Skeletal muscle satellite cell (primary cell): ENCODE data around the gene BCAR3.
"Not testable (repeated sequence)": the region's sequence is repeated elsewhere in the genome, so short reads cannot be mapped to it uniquely, and the experiment has no call there.

ENCODE experiments used
- H3K27me3 ChIP-seq: 2 replicates; pipeline ENCODE4 v1.7.0; 2013; ENCODE audit warnings: low read length; ENCODE audit not compliant: control insufficient read depth, insufficient read depth
- H3K36me3 ChIP-seq: 2 replicates; pipeline ENCODE4 v1.7.0; 2013; ENCODE audit warnings: mild to moderate bottlenecking, control low read depth, low read length; ENCODE audit not compliant: insufficient read depth
- H3K4me1 ChIP-seq: 2 replicates; pipeline ENCODE4 v1.7.0; 2013; ENCODE audit warnings: low read length; ENCODE audit not compliant: control insufficient read depth, insufficient read depth
- H3K4me2 ChIP-seq: 2 replicates; pipeline ENCODE4 v1.7.0; 2013; ENCODE audit warnings: mild to moderate bottlenecking, low read length
- H3K4me3 ChIP-seq: 2 replicates; pipeline ENCODE4 v1.7.0; 2013; ENCODE audit warnings: low read length
- H3K9ac ChIP-seq: 2 replicates; pipeline ENCODE4 v1.7.0; 2013; ENCODE audit warnings: mild to moderate bottlenecking, low read depth, low read length, moderate library complexity
- H3K9me3 ChIP-seq: replicated peaks from 2 replicates; pipeline ENCODE4 v1.7.0; 2013; ENCODE audit warnings: mild to moderate bottlenecking, control low read depth, low read length

The BCAR3 gene

DNA sequence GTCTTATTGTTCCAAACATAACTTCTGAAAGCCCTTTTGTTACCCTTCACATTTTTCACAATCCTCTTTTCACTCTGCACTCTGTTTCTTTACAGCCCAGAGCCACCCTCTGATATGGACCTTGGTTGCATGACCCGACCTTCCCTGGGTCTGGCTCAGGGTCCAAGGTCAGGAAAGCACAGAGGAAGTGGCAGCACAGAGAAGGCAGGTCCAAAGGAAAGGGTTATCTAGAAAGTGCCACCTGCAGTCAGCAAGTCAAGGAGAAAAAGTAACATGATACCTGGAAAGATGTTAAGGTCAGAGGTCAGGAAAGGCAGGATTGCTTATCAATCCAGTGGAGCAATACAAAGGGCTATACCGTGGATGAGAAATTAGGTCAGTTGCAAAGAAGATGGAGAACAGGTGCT is 18.4 kb downstream of the BCAR3 start:
- H3K4me3 ChIP-seq, result peak overlapping the region; percentile 48
- peaks cover 57% of the 10 kb centered on the region for H3K36me3 ChIP-seq
- peak overlapping the region; percentile 63 for H3K4me2 ChIP-seq
- H3K27me3 ChIP-seq, result no peaks in the 10 kb centered on the region
- H3K9ac ChIP-seq, result peak overlapping the region; percentile 47
- peaks cover 89% of the 10 kb centered on the region for H3K4me1 ChIP-seq
- no peaks in the 10 kb centered on the region for H3K9me3 ChIP-seq

DNA sequence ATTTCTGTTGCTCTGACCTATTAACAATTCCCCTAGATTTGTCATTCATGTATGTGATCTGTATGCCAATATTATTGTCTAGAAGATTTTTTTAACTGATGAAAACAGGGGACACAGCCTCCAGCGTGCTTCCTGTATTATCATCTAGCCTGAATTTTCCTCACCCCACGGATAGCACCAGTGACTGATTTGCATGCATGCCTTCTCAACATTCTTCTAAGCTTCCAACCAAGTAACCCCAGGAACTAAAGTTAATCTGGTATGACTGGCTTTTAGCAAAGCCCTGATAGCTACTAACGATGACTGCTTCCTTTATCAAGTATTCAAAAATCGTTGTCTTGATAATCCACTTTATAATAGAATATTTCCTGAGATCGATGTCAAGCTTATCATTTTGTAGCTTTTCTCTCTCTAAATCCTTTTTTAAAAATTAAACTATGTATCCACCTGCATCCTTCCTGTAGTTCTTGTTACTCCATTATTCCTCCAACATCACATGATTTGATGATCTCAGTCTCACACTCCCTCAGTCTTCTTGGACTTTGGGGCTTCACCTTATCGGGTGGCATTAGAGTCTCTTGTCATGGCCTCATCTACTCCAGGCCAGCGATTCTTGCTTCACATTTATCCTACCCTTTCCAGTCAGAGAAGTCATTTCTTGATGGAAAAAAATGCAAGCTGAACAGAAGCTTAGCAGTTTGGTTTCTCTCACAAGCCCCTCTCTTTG is 19.0 kb downstream of the BCAR3 start:
- Histone ChIP-seq H3K9me3 (no peaks in the 10 kb centered on the region), H3K4me2 (peak overlapping the region; percentile 63), H3K36me3 (peaks cover 56% of the 10 kb centered on the region), H3K27me3 (no peaks in the 10 kb centered on the region), H3K4me1 (peaks cover 88% of the 10 kb centered on the region), H3K9ac (peak overlapping the region; percentile 47), H3K4me3 (peak overlapping the region; percentile 48)

DNA sequence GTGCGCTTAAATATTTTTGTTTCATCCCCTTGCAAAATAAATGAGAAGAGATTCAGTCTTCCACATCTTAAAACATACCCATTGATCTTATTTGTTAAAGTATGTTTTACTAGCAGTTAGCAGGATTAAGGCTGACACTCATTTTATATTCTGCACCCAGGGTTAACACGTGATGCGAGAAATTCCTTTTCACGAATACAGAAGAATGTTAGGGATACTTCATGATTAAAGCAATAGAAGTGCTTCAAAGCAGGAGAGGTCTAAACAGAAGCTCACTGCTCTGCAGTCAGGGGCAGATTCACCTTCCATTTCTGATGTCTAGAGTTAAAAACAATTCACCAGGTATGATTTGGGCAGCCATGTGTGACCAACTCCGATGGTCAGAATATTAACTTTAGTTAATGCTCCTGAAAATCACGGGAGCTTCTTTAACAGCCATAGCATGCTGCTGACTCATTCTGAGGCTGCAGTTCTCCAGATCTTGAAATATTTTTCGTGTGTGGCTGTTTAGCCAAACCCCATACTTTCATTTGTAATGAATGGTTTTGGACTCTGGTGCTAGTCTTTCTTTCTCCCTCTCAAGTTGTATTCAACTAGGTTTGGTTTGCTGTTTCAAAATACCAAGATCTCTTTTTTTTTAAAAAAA is 19.7 kb downstream of the BCAR3 start:
- Histone ChIP-seq H3K9me3 (no peaks in the 10 kb centered on the region), H3K27me3 (no peaks in the 10 kb centered on the region), H3K36me3 (peaks cover 55% of the 10 kb centered on the region), H3K4me2 (peak overlapping the region; percentile 63), H3K4me3 (peak overlapping the region; percentile 48), H3K4me1 (peaks cover 83% of the 10 kb centered on the region), H3K9ac (peak overlapping the region; percentile 47)

DNA sequence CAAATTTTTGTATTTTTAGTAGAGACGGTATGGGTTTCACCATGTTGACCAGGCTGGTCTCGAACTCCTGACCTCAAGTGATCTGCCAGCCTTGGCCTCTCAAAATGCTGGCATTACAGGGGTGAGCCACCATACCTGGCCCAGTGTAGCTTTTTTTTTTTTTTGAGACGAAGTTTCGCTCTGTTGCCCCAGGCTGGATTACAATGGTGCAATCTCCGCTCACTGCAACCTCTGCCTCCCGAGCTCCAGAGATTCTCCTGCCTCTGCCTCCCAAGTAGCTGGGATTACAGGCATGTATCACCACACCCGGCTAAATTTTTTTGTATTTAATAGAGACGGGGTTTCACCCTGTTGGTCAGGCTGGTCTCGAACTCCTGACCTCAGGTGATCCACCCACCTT is 20.3 kb downstream of the BCAR3 start:
- Histone ChIP-seq H3K36me3 (peaks cover 55% of the 10 kb centered on the region), H3K9ac (peak overlapping the region; percentile 47), H3K4me1 (peaks cover 80% of the 10 kb centered on the region), H3K4me2 (peak overlapping the region; percentile 63)
- H3K27me3 ChIP-seq, H3K4me3 ChIP-seq, H3K9me3 ChIP-seq: not testable (repeated sequence)

DNA sequence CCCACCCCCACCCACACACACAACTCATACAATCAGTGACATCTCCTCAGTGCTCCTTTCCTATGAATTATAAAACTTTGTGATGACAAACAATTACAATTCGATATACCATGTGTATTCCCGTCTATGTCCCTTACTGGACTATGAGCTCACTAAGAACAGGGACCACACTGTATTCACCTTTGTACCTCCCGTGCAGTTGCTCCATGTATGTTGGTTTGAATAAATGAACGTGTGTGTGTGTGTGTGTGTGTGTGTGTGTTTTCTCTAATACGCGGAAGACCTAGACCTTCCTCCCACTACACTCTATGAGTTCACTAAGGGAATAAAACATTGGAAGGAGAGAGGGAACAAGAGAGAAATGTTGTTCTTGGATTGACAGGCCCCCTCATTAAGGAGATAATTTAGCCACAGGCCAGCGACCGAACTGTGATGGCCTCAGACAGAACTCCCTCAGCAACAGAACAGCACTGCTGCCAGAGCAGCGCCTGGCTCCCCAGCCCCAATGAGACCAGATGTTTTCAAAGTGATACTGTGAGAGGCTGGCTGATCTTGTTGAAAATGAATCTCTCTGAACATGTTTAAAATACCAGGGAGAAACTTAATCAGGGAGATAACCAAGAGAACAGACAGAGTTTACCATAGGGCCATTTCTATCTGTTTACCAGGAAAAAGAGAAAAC is 21.7 kb downstream of the BCAR3 start:
- Histone ChIP-seq H3K36me3 (peaks cover 61% of the 10 kb centered on the region), H3K4me3 (no peak overlapping the region), H3K9me3 (no peaks in the 10 kb centered on the region), H3K9ac (peak overlapping the region; percentile 4), H3K4me2 (peak overlapping the region; percentile 29), H3K27me3 (no peaks in the 10 kb centered on the region), H3K4me1 (peaks cover 78% of the 10 kb centered on the region)

DNA sequence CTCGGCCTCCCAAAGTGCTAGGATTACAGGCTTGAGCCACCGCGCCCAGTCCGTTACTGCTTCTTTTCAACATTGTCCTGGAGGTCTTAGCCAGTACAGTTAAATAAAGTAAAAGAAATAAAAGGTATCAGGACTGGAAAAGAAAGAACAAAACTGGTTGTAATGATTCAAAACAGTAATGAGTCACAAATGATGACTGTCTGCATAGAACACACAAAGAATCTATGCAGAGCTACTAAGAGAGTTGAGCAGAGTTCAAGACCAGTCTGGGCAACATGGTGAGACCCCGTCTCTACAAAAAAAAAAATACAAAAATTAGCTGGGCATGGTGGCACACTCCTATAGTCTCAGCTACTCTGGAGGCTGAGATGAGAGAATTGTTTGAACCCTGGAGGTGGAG is 23.4 kb downstream of the BCAR3 start:
- H3K9me3 ChIP-seq, result no peaks in the 10 kb centered on the region
- no peak overlapping the region for H3K9ac ChIP-seq
- H3K4me3 ChIP-seq, result no peak overlapping the region
- peaks cover 70% of the 10 kb centered on the region for H3K36me3 ChIP-seq
- H3K4me2 ChIP-seq, result no peak overlapping the region
- peaks cover 73% of the 10 kb centered on the region for H3K4me1 ChIP-seq
- H3K27me3 ChIP-seq, result no peaks in the 10 kb centered on the region

DNA sequence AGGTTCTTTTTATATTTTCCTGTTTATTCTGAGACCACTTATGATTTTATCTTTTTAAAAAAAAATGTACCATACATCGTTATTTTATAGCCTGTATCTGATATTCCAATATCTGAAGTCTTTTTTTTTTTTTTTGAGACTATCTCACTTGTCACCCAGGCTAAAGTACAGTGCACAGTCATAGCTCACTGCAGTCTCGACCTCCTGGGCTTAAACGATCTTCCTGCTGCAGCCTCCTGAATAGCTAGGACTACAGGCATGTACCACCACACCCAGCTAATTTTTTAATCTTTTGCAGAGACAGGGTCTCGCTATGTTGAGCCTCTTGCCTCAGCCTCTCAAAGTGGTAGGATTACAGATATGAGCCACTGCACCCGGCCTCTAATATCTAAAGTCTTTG is 25.1 kb downstream of the BCAR3 start:
- no peak overlapping the region for H3K4me3 ChIP-seq
- peaks cover 67% of the 10 kb centered on the region for H3K4me1 ChIP-seq
- H3K4me2 ChIP-seq, result no peak overlapping the region
- H3K27me3 ChIP-seq, result no peaks in the 10 kb centered on the region
- H3K36me3 ChIP-seq, result peaks cover 75% of the 10 kb centered on the region
- H3K9ac ChIP-seq, result no peak overlapping the region
- H3K9me3 ChIP-seq, result no peaks in the 10 kb centered on the region

DNA sequence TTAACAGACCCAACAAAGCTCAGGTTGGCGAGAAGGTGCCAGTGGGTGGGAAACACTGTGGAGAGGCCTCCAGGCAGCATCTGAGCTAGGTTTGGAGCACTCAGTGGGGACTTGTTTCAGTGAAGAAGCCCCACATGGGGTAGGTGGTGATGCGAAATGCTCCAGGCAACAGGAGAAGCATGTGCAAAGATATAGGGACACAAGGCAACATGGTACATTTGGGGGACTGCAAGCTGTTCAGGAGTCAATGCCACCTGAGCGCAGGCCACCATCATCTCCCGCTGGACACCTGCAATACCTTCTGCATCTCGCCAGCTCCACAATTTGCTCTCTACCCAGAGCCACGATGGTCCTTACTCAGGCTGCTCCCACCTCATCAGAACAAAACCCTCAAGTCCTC is 28.0 kb downstream of the BCAR3 start:
- H3K36me3 ChIP-seq, result peaks cover 87% of the 10 kb centered on the region
- no peaks in the 10 kb centered on the region for H3K9me3 ChIP-seq
- no peak overlapping the region for H3K4me3 ChIP-seq
- no peak overlapping the region for H3K9ac ChIP-seq
- H3K4me2 ChIP-seq, result no peak overlapping the region
- no peaks in the 10 kb centered on the region for H3K27me3 ChIP-seq
- peaks cover 48% of the 10 kb centered on the region for H3K4me1 ChIP-seq

DNA sequence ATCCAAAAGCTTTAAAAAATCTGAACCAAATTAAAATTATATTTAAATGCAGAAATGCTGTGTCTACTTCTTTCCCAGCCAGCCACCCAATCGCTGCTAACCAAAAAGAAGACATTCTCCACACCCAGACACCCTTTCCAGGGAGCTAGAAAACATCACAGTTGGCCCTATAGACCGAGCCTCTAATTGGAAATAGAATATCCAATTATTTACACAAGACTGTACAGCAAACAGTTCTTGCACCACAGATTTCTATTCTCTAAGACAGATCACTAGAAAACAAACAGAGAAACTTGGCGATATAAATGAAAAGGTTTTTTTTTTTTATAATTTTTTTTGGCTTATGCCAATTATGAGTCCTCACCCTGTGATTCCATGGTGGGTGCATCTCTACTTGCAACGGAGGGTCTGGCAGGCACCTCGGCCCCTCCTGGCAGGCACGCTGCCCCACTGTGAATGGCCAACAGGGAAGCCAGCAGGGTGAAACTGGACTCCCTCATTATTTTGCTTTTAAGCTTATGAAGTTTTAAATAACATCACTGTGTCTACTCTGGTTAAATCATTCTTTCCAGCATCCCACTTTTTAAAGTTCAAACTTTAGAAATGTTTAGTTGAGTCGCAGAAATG is 29.2 kb downstream of the BCAR3 start:
- no peaks in the 10 kb centered on the region for H3K27me3 ChIP-seq
- H3K9me3 ChIP-seq, result no peaks in the 10 kb centered on the region
- H3K4me1 ChIP-seq, result peaks cover 37% of the 10 kb centered on the region
- peaks cover 87% of the 10 kb centered on the region for H3K36me3 ChIP-seq
- no peak overlapping the region for H3K9ac ChIP-seq
- no peak overlapping the region for H3K4me3 ChIP-seq
- peak overlapping the region; percentile 42 for H3K4me2 ChIP-seq

DNA sequence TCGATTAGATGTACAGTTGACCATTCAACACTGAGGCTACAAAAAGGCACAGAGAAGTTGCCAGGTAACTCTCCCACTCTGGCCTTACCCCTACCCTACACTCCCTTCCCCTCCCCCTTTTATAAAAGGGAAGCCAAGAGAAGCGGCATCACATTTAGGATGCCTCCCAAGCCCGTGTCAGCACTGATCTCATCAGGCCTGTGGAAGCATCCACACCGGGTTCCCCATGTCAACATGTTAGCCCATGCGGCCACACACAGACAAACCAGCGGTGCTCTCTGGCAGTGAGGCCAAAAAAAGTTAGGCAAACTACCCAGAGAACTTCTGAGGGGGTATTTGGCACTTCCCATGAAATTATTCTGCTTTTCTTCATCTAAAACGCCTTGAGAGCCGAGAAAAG is 29.9 kb downstream of the BCAR3 start:
- Histone ChIP-seq H3K9ac (no peak overlapping the region), H3K4me2 (peak overlapping the region; percentile 42), H3K27me3 (no peaks in the 10 kb centered on the region), H3K4me1 (peaks cover 36% of the 10 kb centered on the region), H3K36me3 (peaks cover 84% of the 10 kb centered on the region), H3K9me3 (no peaks in the 10 kb centered on the region), H3K4me3 (no peak overlapping the region)

DNA sequence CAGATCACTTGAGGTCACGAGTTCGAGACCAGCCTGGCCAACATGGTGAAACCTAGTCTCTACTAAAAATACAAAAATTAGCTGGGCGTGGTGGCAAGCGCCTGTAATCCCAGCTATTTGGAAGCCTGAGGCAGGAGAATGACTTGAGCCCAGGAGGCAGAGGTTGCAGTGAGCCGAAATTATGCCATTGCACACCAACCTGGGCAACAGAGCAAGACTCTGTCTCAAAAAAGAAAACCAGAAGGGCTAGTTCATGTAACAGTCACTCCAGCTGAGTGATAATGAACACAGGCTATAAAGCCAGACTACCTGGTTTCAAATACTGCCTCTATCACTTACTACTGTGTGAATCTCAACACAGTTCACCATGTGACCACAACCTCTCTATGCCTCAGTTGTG is 31.5 kb downstream of the BCAR3 start:
- H3K4me1 ChIP-seq, result peaks cover 25% of the 10 kb centered on the region
- H3K27me3 ChIP-seq, H3K4me3 ChIP-seq, H3K9ac ChIP-seq, H3K9me3 ChIP-seq, H3K4me2 ChIP-seq: not testable (repeated sequence)
- peaks cover 74% of the 10 kb centered on the region for H3K36me3 ChIP-seq
